NCI-H2081 treated with DMSO at 0.1 percent for 48 hours (cell line): Measurements from ENCODE around the gene CAMK1D.

Experiments used
- DNase-seq: peaks from one replicate; lab custom pipeline; 2025; lab: John Stamatoyannopoulos, UW

CAMK1D gene

GRCh38 chr10:12403119-12403518 is 53.8 kb downstream of the CAMK1D start:
- no peak for DNase-seq

GRCh38 chr10:12405342-12406320 is 56.3 kb downstream of the CAMK1D start:
- no peak for DNase-seq

- no peak for DNase-seq
These were observed 57.5 kb downstream of the CAMK1D start for GRCh38 chr10:12406764-12407400.

GRCh38 chr10:12408472-12408871 is 59.1 kb downstream of the CAMK1D start:
- DNase-seq: no peak

- no peak for DNase-seq
These were observed 59.8 kb downstream of the CAMK1D start for GRCh38 chr10:12409161-12409560.

GRCh38 chr10:12409613-12410012 is 60.3 kb downstream of the CAMK1D start:
- no peak for DNase-seq

- DNase-seq: no peak
These were observed 63.5 kb downstream of the CAMK1D start for GRCh38 chr10:12412666-12413368.

- no peak for DNase-seq
These were observed 64.0 kb downstream of the CAMK1D start for GRCh38 chr10:12413369-12413711.

- DNase-seq: no peak
These were observed 65.1 kb downstream of the CAMK1D start for GRCh38 chr10:12414278-12414989.

- no peak for DNase-seq
These were observed 67.2 kb downstream of the CAMK1D start for GRCh38 chr10:12416344-12417050.

- no peak for DNase-seq
These were observed 68.0 kb downstream of the CAMK1D start for GRCh38 chr10:12417331-12417730.

GRCh38 chr10:12418000-12418399 is 68.7 kb downstream of the CAMK1D start:
- DNase-seq: no peak

GRCh38 chr10:12418725-12419261 is 69.4 kb downstream of the CAMK1D start:
- no peak for DNase-seq

- no peak for DNase-seq
These were observed 70.0 kb downstream of the CAMK1D start for GRCh38 chr10:12419262-12419847.

- DNase-seq: no peak
These were observed 71.3 kb downstream of the CAMK1D start for GRCh38 chr10:12420530-12421120.

- no peak for DNase-seq
These were observed 72.8 kb downstream of the CAMK1D start for GRCh38 chr10:12422189-12422588.

- DNase-seq: no peak
These were observed 74.5 kb downstream of the CAMK1D start for GRCh38 chr10:12423896-12424295.

GRCh38 chr10:12427276-12427675 is 77.9 kb downstream of the CAMK1D start:
- no peak for DNase-seq

- no peak for DNase-seq
These were observed 79.2 kb downstream of the CAMK1D start for GRCh38 chr10:12428447-12429135.
